H9 (cell line): ENCODE results near the gene DNAL1. TPM values are rescaled to one million over a fixed set of nuclear protein-coding genes. Genes with fewer than 3 reads are reported as not detected.

ENCODE experiments used
- DNase-seq: peaks from one replicate; pipeline ENCODE4 v3.0.0-alpha.2; 2017
- H2AFZ ChIP-seq: one replicate; pipeline ENCODE4 v1.6.1; 2013; ENCODE audit warnings: mild to moderate bottlenecking, low read length, control low read depth, moderate library complexity
- H2AK5ac ChIP-seq: 2 replicates; pipeline ENCODE4 v1.6.1; 2013; ENCODE audit warnings: low read length, control low read depth, mixed read lengths; ENCODE audit not compliant: insufficient read length
- H2BK120ac ChIP-seq: one replicate; pipeline ENCODE4 v1.6.1; 2013; ENCODE audit warnings: low read depth, mild to moderate bottlenecking, low read length, control low read depth, inconsistent platforms; ENCODE audit not compliant: poor library complexity, severe bottlenecking
- H2BK12ac ChIP-seq: 2 replicates; pipeline ENCODE4 v1.6.1; 2013; ENCODE audit warnings: low read length, control low read depth, mixed read lengths, low read depth; ENCODE audit not compliant: insufficient read length
- H2BK15ac ChIP-seq: 2 replicates; pipeline ENCODE4 v1.6.1; 2013; ENCODE audit warnings: low read depth, low read length, control low read depth
- H2BK20ac ChIP-seq: one replicate; pipeline ENCODE4 v1.6.1; 2013; ENCODE audit warnings: low read depth, mild to moderate bottlenecking, low read length, control low read depth, inconsistent platforms; ENCODE audit not compliant: poor library complexity, severe bottlenecking
- H2BK5ac ChIP-seq: 2 replicates; pipeline ENCODE4 v1.6.1; 2013; ENCODE audit warnings: low read length, control low read depth, mixed read lengths; ENCODE audit not compliant: insufficient read length
- H3K14ac ChIP-seq: 2 replicates; pipeline ENCODE4 v1.6.1; 2013; ENCODE audit warnings: low read length, control low read depth; ENCODE audit not compliant: insufficient read depth
- H3K18ac ChIP-seq: 2 replicates; pipeline ENCODE4 v1.6.1; 2013; ENCODE audit warnings: low read depth, mild to moderate bottlenecking, mixed read lengths, low read length, control low read depth; ENCODE audit not compliant: insufficient read length
- H3K23ac ChIP-seq: 2 replicates; pipeline ENCODE4 v1.6.1; 2013; ENCODE audit warnings: low read length, control low read depth, mixed read lengths, low read depth; ENCODE audit not compliant: insufficient read length
- H3K23me2 ChIP-seq: 2 replicates; pipeline ENCODE4 v1.6.1; 2013; ENCODE audit warnings: low read depth, mild to moderate bottlenecking, mixed read lengths, low read length, control low read depth; ENCODE audit not compliant: insufficient read length, poor library complexity, severe bottlenecking
- H3K27ac ChIP-seq: 2 replicates; pipeline ENCODE4 v1.5.1; 2013; ENCODE audit warnings: low read length, control low read depth, mixed read lengths, low read depth; ENCODE audit not compliant: insufficient read length
- H3K27me3 ChIP-seq: 2 replicates; pipeline ENCODE4 v1.6.1; 2013; ENCODE audit warnings: low read length, control low read depth, inconsistent platforms; ENCODE audit not compliant: insufficient read depth
- H3K4ac ChIP-seq: 2 replicates; pipeline ENCODE4 v1.6.1; 2013; ENCODE audit warnings: low read depth, mild to moderate bottlenecking, control low read depth, inconsistent platforms, low read length, moderate library complexity
- H3K4me1 ChIP-seq: 2 replicates; pipeline ENCODE4 v1.6.1; 2013; ENCODE audit warnings: low read length, control low read depth, inconsistent platforms; ENCODE audit not compliant: insufficient read depth
- H3K4me2 ChIP-seq: 2 replicates; pipeline ENCODE4 v1.6.1; 2013; ENCODE audit warnings: low read length, control low read depth, mixed read lengths; ENCODE audit not compliant: insufficient read length, insufficient read depth
- H3K56ac ChIP-seq: 2 replicates; pipeline ENCODE4 v1.6.1; 2013; ENCODE audit warnings: low read depth, mild to moderate bottlenecking, mixed read lengths, low read length, control low read depth; ENCODE audit not compliant: insufficient read length
- H3K79me1 ChIP-seq: 2 replicates; pipeline ENCODE4 v1.6.1; 2013; ENCODE audit warnings: low read depth, mild to moderate bottlenecking, moderate library complexity, low read length, control low read depth, inconsistent platforms; ENCODE audit not compliant: insufficient read depth, poor library complexity, severe bottlenecking
- H3K79me2 ChIP-seq: 2 replicates; pipeline ENCODE4 v1.6.1; 2013; ENCODE audit warnings: low read length, control low read depth, inconsistent platforms; ENCODE audit not compliant: insufficient read depth
- H3K9ac ChIP-seq: 2 replicates; pipeline ENCODE4 v1.6.1; 2013; ENCODE audit warnings: low read length, control low read depth, mixed read lengths; ENCODE audit not compliant: insufficient read length; ENCODE audit errors: extremely low read depth
- H3K9me3 ChIP-seq: one replicate; pipeline ENCODE4 v1.6.1; 2013; ENCODE audit warnings: low read depth, low read length, inconsistent platforms; ENCODE audit not compliant: control insufficient read depth
- H3T11ph ChIP-seq: one replicate; pipeline ENCODE4 v1.6.1; 2013; ENCODE audit warnings: mild to moderate bottlenecking, low read length, control low read depth, inconsistent platforms
- H4K20me1 ChIP-seq: one replicate; pipeline ENCODE4 v1.6.1; 2013; ENCODE audit not compliant: control insufficient read depth, insufficient read length, insufficient read depth
- H4K5ac ChIP-seq: 2 replicates; pipeline ENCODE4 v1.6.1; 2013; ENCODE audit warnings: low read depth, mild to moderate bottlenecking, mixed read lengths, low read length, control low read depth; ENCODE audit not compliant: insufficient read length
- H4K8ac ChIP-seq: replicated peaks from 2 replicates; pipeline ENCODE4 v1.6.1; 2013; ENCODE audit warnings: low read length, control low read depth, mixed read lengths, low read depth; ENCODE audit not compliant: insufficient read length
- H4K91ac ChIP-seq: 2 replicates; pipeline ENCODE4 v1.6.1; 2013; ENCODE audit warnings: low read depth, mild to moderate bottlenecking, moderate library complexity, mixed read lengths, low read length, control low read depth; ENCODE audit not compliant: insufficient read length
- H3K27ac Mint-ChIP-seq, 3 experiments: 2 replicates in 2 of 3; 3 replicates in 1 of 3; pipeline ENCODE4 v1.8.0; 2020 to 2021; ENCODE audit warnings: mixed read lengths in 3 of 3, mild to moderate bottlenecking in 1 of 3, moderate library complexity in 1 of 3
- H3K27me3 Mint-ChIP-seq: 2 replicates; pipeline ENCODE4 v1.8.0; 2021; ENCODE audit warnings: low read depth, mild to moderate bottlenecking, moderate library complexity, mixed read lengths
- H3K36me3 Mint-ChIP-seq, 3 experiments: 2 replicates in 2 of 3; 3 replicates in 1 of 3; pipeline ENCODE4 v1.8.0; 2020 to 2021; ENCODE audit warnings: low read depth in 3 of 3, mixed read lengths in 3 of 3; ENCODE audit not compliant: insufficient read depth in 1 of 3
- H3K4me1 Mint-ChIP-seq, 2 experiments: 2 replicates each; pipeline ENCODE4 v1.8.0; 2020; ENCODE audit warnings: mixed read lengths in 2 of 2
- H3K4me3 Mint-ChIP-seq, 2 experiments: 2 replicates in 1 of 2; 3 replicates in 1 of 2; pipeline ENCODE4 v1.8.0; 2020 to 2021; ENCODE audit warnings: mild to moderate bottlenecking in 2 of 2, mixed read lengths in 2 of 2, moderate library complexity in 1 of 2
- H3K9me3 Mint-ChIP-seq, 2 experiments: 2 replicates in 1 of 2; 3 replicates in 1 of 2; pipeline ENCODE4 v1.8.0; 2020; ENCODE audit warnings: mild to moderate bottlenecking in 2 of 2, mixed read lengths in 2 of 2, moderate library complexity in 1 of 2
- WGBS: extraction: QIAGEN DNeasy Blood & Tissue Kit; methylation state at CpG from one replicate; pipeline ENCODE4 v1.1.7; 2013; ENCODE audit warnings: missing lambda C conversion rate, low lambda C conversion rate, mixed read lengths; ENCODE audit not compliant: insufficient read length; ENCODE audit errors: extremely low coverage; 5-methylcytosine and 5-hydroxymethylcytosine counted together
- total RNA-seq: library from RNA; stranded (reverse); gene quantifications from 2 replicates; pipeline ENCODE4 v1.2.1, GENCODE V29; 2021
- TF ChIP-seq, protein P1 (sequence below): fragments of 200-600 bp; sonication (generic); conservative IDR thresholded peaks from 3 replicates; pipeline ENCODE4 v1.8.0; 2021; ENCODE audit warnings: antibody characterized with exemption, mild to moderate bottlenecking

Gene DNAL1
- total RNA-seq, 1 experiment from 2014 or later = 17.7 TPM

DNA sequence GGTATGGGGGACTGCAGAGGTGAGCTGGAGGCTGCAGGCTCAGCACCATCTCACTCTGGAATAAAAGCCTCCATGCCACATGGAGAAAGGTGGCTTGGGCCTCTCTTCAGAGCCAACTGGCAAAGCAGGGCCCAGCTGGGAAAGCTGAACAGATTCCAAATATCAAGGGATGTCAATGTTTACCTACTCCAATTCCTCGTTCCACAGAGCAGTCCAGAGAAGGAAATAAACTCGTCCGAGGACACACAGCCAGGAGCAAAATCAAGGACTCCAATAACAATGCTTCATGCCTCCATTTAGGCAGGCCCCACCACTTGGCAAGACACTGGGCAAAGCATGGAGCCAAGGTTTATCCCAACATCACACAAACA lies 105.7 kb downstream of the DNAL1 start:
- Mint-ChIP-seq H3K27ac (no peak overlapping the region), H3K4me3 (no peak overlapping the region), H3K27me3 (no peaks in the 10 kb centered on the region), H3K36me3 (no peaks in the 10 kb centered on the region), H3K4me1 (peaks cover 44 to 52% of the 10 kb centered on the region in 2 experiments), H3K9me3 (no peaks in the 10 kb centered on the region; a peak in 1 of 5 replicates)
- H4K8ac ChIP-seq = no peak overlapping the region
- H2BK20ac ChIP-seq = no peak overlapping the region
- H4K20me1 ChIP-seq = peaks cover 2% of the 10 kb centered on the region
- H4K5ac ChIP-seq = no peak overlapping the region
- no peak overlapping the region for H2BK5ac ChIP-seq
- H3K27me3 ChIP-seq = no peaks in the 10 kb centered on the region
- H3K79me2 ChIP-seq = peaks cover 4% of the 10 kb centered on the region; the same call in 1 of the 2 replicates
- H3K4me2 ChIP-seq = no peak overlapping the region
- no peaks in the 10 kb centered on the region for H3K79me1 ChIP-seq
- H3T11ph ChIP-seq = no peak overlapping the region
- no peak overlapping the region for H3K56ac ChIP-seq
- no peak overlapping the region for H4K91ac ChIP-seq
- H3K4me1 ChIP-seq = peaks cover 6% of the 10 kb centered on the region; the same call in 1 of the 2 replicates
- no peak overlapping the region for H3K18ac ChIP-seq
- DNase-seq = no peak
- H2BK120ac ChIP-seq = no peak overlapping the region
- no peak overlapping the region for H3K27ac ChIP-seq
- no CpG with 5 or more reads among the region's 3 CpGs for WGBS
- no peak overlapping the region for H3K23ac ChIP-seq
- H3K14ac ChIP-seq = no peak overlapping the region
- no peak overlapping the region for H2BK12ac ChIP-seq
- TF ChIP-seq, protein P1, sequence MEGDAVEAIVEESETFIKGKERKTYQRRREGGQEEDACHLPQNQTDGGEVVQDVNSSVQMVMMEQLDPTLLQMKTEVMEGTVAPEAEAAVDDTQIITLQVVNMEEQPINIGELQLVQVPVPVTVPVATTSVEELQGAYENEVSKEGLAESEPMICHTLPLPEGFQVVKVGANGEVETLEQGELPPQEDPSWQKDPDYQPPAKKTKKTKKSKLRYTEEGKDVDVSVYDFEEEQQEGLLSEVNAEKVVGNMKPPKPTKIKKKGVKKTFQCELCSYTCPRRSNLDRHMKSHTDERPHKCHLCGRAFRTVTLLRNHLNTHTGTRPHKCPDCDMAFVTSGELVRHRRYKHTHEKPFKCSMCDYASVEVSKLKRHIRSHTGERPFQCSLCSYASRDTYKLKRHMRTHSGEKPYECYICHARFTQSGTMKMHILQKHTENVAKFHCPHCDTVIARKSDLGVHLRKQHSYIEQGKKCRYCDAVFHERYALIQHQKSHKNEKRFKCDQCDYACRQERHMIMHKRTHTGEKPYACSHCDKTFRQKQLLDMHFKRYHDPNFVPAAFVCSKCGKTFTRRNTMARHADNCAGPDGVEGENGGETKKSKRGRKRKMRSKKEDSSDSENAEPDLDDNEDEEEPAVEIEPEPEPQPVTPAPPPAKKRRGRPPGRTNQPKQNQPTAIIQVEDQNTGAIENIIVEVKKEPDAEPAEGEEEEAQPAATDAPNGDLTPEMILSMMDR = no peak
- H2AFZ ChIP-seq = no peak overlapping the region
- H3K9me3 ChIP-seq = no peaks in the 10 kb centered on the region
- H3K9ac ChIP-seq = no peak overlapping the region
- no peaks in the 10 kb centered on the region for H3K23me2 ChIP-seq
- no peak overlapping the region for H3K4ac ChIP-seq
- no peak overlapping the region for H2BK15ac ChIP-seq
- no peak overlapping the region for H2AK5ac ChIP-seq
